ENCODE data around the gene MLH3. TPM values are rescaled to one million over a fixed set of nuclear protein-coding genes. Genes with fewer than 3 reads are reported as not detected.

The MLH3 gene
- total and polyA plus RNA-seq, 4 donors = 5.8 to 29.7 (median 9.9) TPM

GRCh38 chr14:75022655-75023054 lies 28.6 kb downstream of the MLH3 start:
- Histone ChIP-seq H3K4me3 (ENCODE audit: low read depth in 1 of 3, low read length in 3 of 3) (no peak overlapping the region), H3K36me3 (ENCODE audit: control insufficient read depth in 4 of 4, insufficient read depth in 3 of 4, low read depth in 1 of 4, low read length in 3 of 4) (peaks cover 9 to 41% (median 23%) of the 10 kb centered on the region in 4 donors), H3K27me3 (ENCODE audit: control insufficient read depth in 4 of 4, insufficient read depth in 4 of 4, low read length in 3 of 4) (no peaks in the 10 kb centered on the region), H3K9ac (ENCODE audit: low read depth in 1 of 2, low read length in 2 of 2) (no peak overlapping the region), H3K9me3 (ENCODE audit: control insufficient read depth in 4 of 4, low read length in 3 of 4) (no peaks in the 10 kb centered on the region), H3K27ac (ENCODE audit: low read depth in 1 of 2, low read length in 2 of 2) (no peak overlapping the region), H3K4me1 (ENCODE audit: control insufficient read depth in 4 of 4, insufficient read depth in 4 of 4, low read length in 3 of 4) (no peaks in the 10 kb centered on the region)
- no peak for DNase-seq (ENCODE audit: low spot score)
- no peak for TF ChIP-seq ZBTB33 (IDR thresholded peaks at IDR 0.05)
- peak; percentile 29 to 56 for TF ChIP-seq RAD21 (IDR thresholded peaks at IDR 0.05)
- TF ChIP-seq CTCF (IDR thresholded peaks at IDR 0.05; ENCODE audit: low read depth, low read length, missing input control) = peak; percentile 27
- TF ChIP-seq RXRA (IDR thresholded peaks at IDR 0.05) = no peak
- WGBS = 70% methylated on average over 8 of the region's 8 CpGs

GRCh38 chr14:75018694-75019093 lies 32.6 kb downstream of the MLH3 start:
- H3K36me3 ChIP-seq (ENCODE audit: control insufficient read depth in 4 of 4, insufficient read depth in 3 of 4, low read depth in 1 of 4, low read length in 3 of 4) = peaks cover 9 to 67% (median 38%) of the 10 kb centered on the region in 4 donors

GRCh38 chr14:75016815-75017214 lies 34.5 kb downstream of the MLH3 start:
- 94% methylated on average over 3 of the region's 3 CpGs for WGBS
- peaks cover 9 to 65% (median 36%) of the 10 kb centered on the region in 4 donors for H3K36me3 ChIP-seq (ENCODE audit: control insufficient read depth in 4 of 4, insufficient read depth in 3 of 4, low read depth in 1 of 4, low read length in 3 of 4)
- DNase-seq (ENCODE audit: low spot score) = no peak
- TF ChIP-seq ZBTB33 (IDR thresholded peaks at IDR 0.05) (no peak), GABPA (IDR thresholded peaks at IDR 0.05 in 1 of 2, conservative IDR thresholded peaks at IDR 0.05 in 1 of 2) (no peak), REST (IDR thresholded peaks at IDR 0.05) (no peak), FOXA2 (IDR thresholded peaks at IDR 0.05) (no peak), NR2F2 (IDR thresholded peaks at IDR 0.05) (no peak), HNF4G (IDR thresholded peaks at IDR 0.05) (no peak), HNF4A (conservative IDR thresholded peaks at IDR 0.05) (no peak), JUND (IDR thresholded peaks at IDR 0.05) (no peak), YY1 (IDR thresholded peaks at IDR 0.05) (no peak), RXRA (IDR thresholded peaks at IDR 0.05) (no peak), RAD21 (IDR thresholded peaks at IDR 0.05) (no peak), SP1 (IDR thresholded peaks at IDR 0.05) (no peak)

More at GRCh38 chr14:75018694-75019093, 32.6 kb downstream of the MLH3 start:
- Histone ChIP-seq H3K4me1 (ENCODE audit: control insufficient read depth in 4 of 4, insufficient read depth in 4 of 4, low read length in 3 of 4) (no peaks in the 10 kb centered on the region), H3K4me3 (ENCODE audit: low read depth in 1 of 3, low read length in 3 of 3) (no peak overlapping the region), H3K27ac (ENCODE audit: low read depth in 1 of 2, low read length in 2 of 2) (no peak overlapping the region), H3K27me3 (ENCODE audit: control insufficient read depth in 4 of 4, insufficient read depth in 4 of 4, low read length in 3 of 4) (no peaks in the 10 kb centered on the region), H3K9ac (ENCODE audit: low read depth in 1 of 2, low read length in 2 of 2) (no peak overlapping the region), H3K9me3 (ENCODE audit: control insufficient read depth in 4 of 4, low read length in 3 of 4) (no peaks in the 10 kb centered on the region)
- whole genome bisulfite sequencing = 87% methylated on average over 3 of the region's 3 CpGs
- peak in 1 of 2 donors; percentile 9 for TF ChIP-seq HNF4A (conservative IDR thresholded peaks at IDR 0.05)
- TF ChIP-seq ZBTB33 (IDR thresholded peaks at IDR 0.05) = no peak
- peak; percentile 70 for TF ChIP-seq SP1 (IDR thresholded peaks at IDR 0.05)
- no peak for DNase-seq (ENCODE audit: low spot score)

More at GRCh38 chr14:75016815-75017214, 34.5 kb downstream of the MLH3 start:
- Histone ChIP-seq H3K9ac (ENCODE audit: low read depth in 1 of 2, low read length in 2 of 2) (no peak overlapping the region), H3K4me1 (ENCODE audit: control insufficient read depth in 4 of 4, insufficient read depth in 4 of 4, low read length in 3 of 4) (no peaks in the 10 kb centered on the region), H3K4me3 (ENCODE audit: low read depth in 1 of 3, low read length in 3 of 3) (no peak overlapping the region), H3K27me3 (ENCODE audit: control insufficient read depth in 4 of 4, insufficient read depth in 4 of 4, low read length in 3 of 4) (no peaks in the 10 kb centered on the region), H3K9me3 (ENCODE audit: control insufficient read depth in 4 of 4, low read length in 3 of 4) (no peaks in the 10 kb centered on the region), H3K27ac (ENCODE audit: low read depth in 1 of 2, low read length in 2 of 2) (no peak overlapping the region)

All from liver (tissue), 9 donors.